ENCODE data around the gene ALOX5.

The ALOX5 gene

GRCh38 chr10:45432700-45433472 lies 58.9 kb downstream of the ALOX5 start:
- no peaks in the 10 kb centered on the region for H3K36me3 ChIP-seq
- no peaks in the 10 kb centered on the region for H3K9me3 ChIP-seq
- no peaks in the 10 kb centered on the region for H3K4me1 ChIP-seq
- H3K4me3 ChIP-seq (ENCODE audit: low read depth, low read length): no peak overlapping the region
- TF ChIP-seq, protein P1, sequence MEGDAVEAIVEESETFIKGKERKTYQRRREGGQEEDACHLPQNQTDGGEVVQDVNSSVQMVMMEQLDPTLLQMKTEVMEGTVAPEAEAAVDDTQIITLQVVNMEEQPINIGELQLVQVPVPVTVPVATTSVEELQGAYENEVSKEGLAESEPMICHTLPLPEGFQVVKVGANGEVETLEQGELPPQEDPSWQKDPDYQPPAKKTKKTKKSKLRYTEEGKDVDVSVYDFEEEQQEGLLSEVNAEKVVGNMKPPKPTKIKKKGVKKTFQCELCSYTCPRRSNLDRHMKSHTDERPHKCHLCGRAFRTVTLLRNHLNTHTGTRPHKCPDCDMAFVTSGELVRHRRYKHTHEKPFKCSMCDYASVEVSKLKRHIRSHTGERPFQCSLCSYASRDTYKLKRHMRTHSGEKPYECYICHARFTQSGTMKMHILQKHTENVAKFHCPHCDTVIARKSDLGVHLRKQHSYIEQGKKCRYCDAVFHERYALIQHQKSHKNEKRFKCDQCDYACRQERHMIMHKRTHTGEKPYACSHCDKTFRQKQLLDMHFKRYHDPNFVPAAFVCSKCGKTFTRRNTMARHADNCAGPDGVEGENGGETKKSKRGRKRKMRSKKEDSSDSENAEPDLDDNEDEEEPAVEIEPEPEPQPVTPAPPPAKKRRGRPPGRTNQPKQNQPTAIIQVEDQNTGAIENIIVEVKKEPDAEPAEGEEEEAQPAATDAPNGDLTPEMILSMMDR (IDR thresholded peaks at IDR 0.05; ENCODE audit: low read depth, low read length): no peak
- H3K27me3 ChIP-seq: peaks cover 7% of the 10 kb centered on the region
- no peak for DNase-seq

GRCh38 chr10:45433716-45434469 lies 59.9 kb downstream of the ALOX5 start:
- Histone ChIP-seq H3K4me1 (no peaks in the 10 kb centered on the region), H3K4me3 (ENCODE audit: low read depth, low read length) (no peak overlapping the region), H3K9me3 (no peaks in the 10 kb centered on the region), H3K27me3 (peaks cover 4% of the 10 kb centered on the region), H3K36me3 (no peaks in the 10 kb centered on the region)
- no peak for DNase-seq
- TF ChIP-seq, protein P1 (IDR thresholded peaks at IDR 0.05; ENCODE audit: low read depth, low read length): no peak

DNA sequence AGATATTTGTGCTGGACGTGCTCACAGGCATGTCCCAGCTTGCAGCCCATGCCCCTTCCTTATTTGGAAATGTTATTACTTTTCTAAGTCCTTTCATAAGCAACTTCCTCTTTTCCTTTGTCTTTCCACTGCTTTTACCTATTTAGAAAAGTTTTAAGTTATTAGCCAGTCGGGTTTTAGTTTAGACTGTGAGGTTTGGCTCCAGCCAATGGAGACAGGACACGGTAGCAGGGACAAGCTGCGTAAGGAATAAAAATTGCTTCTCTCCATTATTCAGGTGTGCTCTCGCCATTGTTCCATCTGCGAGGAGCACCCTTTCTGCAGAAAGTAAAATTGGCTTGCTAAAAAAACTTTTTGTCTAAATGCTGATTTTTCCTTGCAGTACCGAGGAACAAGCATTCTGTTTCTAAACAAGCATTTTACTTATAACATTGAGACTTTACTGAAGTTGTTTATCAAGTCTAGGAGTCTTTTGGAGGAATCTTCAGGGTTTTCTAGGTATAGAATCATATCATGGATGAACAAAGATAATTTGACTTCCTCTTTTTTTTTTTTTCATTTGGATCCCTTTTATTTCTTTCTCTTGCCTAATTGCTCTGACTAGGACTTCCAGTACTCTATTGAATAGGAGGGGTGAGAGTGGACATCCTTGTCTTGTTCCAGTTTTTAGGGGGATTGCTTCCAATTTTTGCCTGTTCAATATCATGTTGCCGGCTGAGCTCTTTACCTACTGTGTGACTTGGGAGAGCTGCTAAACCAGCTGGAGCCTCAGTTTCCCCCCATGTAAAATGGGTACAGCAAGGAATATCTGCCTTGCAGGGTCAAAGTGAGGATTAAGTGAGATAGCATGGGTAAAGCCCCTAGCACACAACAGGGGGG lies 63.8 kb downstream of the ALOX5 start:
- H3K27me3 ChIP-seq: peaks cover 4% of the 10 kb centered on the region
- no peak overlapping the region for H3K4me3 ChIP-seq (ENCODE audit: low read depth, low read length)
- no peaks in the 10 kb centered on the region for H3K4me1 ChIP-seq
- H3K36me3 ChIP-seq: no peaks in the 10 kb centered on the region
- TF ChIP-seq, protein P1 (IDR thresholded peaks at IDR 0.05; ENCODE audit: low read depth, low read length): no peak
- no peaks in the 10 kb centered on the region for H3K9me3 ChIP-seq
- no peak for DNase-seq

DNA sequence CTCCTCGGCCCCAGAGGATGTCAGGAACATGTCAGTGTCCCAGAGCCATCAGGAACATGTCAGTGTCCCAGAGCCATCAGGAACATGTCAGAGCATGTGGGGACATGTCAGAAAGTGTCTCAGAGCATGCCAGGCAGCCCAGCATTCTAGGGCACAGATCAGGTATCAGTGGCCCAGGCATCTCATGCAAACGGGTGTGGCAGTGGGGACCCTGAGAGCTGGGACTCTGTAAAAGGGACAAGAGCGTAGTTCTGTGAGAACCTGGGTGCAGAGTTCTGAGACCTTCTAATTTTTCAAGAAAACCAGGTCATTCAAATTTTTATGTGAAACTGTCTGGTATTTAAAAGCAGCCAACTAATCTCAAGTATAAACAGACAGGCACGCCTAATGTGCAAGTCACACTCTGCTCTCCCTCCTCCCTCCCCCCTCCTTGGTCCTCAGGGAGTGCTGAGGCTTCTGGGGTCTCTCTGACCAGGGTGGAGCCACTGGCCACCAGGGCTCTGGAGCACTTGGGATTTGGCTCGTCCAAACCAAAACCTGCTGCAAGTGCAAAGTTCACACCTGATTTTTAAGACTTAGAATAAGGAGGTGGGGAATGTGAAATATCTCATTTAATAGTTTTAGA lies 64.6 kb downstream of the ALOX5 start:
- Histone ChIP-seq H3K36me3 (no peaks in the 10 kb centered on the region), H3K4me1 (no peaks in the 10 kb centered on the region), H3K4me3 (ENCODE audit: low read depth, low read length) (no peak overlapping the region), H3K27me3 (peaks cover 4% of the 10 kb centered on the region), H3K9me3 (no peaks in the 10 kb centered on the region)
- no peak for DNase-seq
- TF ChIP-seq, protein P1 (IDR thresholded peaks at IDR 0.05; ENCODE audit: low read depth, low read length): no peak

DNA sequence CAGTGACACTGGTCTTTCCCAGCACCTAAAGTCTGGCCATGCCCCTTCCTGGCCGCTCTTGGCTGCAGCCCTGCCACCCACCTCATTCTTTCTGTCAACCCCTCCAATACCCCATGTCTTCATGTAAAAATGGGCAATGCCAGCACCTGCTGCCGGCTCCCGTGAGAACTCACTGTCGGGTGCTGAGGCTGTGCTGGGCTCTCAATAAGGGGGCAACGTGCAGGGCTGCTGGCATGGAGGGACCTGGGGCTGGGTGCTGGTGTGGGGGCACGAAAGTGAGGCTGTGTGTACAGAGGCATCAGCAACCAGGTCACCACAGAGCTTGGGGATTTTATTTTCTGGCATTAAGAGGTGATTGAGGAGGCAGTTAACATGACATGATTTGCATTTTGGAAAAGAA lies 65.3 kb downstream of the ALOX5 start:
- Histone ChIP-seq H3K4me3 (ENCODE audit: low read depth, low read length) (no peak overlapping the region), H3K9me3 (no peaks in the 10 kb centered on the region), H3K36me3 (no peaks in the 10 kb centered on the region), H3K27me3 (peaks cover 4% of the 10 kb centered on the region), H3K4me1 (no peaks in the 10 kb centered on the region)
- DNase-seq: no peak
- TF ChIP-seq, protein P1 (IDR thresholded peaks at IDR 0.05; ENCODE audit: low read depth, low read length): no peak

All from BE2C (cell line).